ENCODE measurements around the gene ADAM8. TPM values are rescaled to one million over a fixed set of nuclear protein-coding genes. Genes with fewer than 3 reads are reported as not detected.
A peak's percentile ranks its signal among the peaks of the same experiment; 100 is the strongest.
"Not testable (repeated sequence)": the region's sequence is repeated elsewhere in the genome, so short reads cannot be mapped to it uniquely, and the experiment has no call there.

ADAM8 gene
- total and polyA plus RNA-seq, 4 donors: 4.4 to 79.2 (median 27.4) TPM

- 55 to 77% methylated on average over 25 of the region's 25 CpGs for WGBS, 2 donors
- no peaks in the 10 kb centered on the region for H3K36me3 ChIP-seq (ENCODE audit: control insufficient read depth in 4 of 4, insufficient read depth in 4 of 4, low read length in 4 of 4)
- DNase-seq: peak in 1 of 3 donors; percentile 23
- H3K27me3 ChIP-seq (ENCODE audit: control insufficient read depth in 3 of 3, insufficient read depth in 3 of 3, low read length in 2 of 3): peaks cover 11 to 31% (median 18%) of the 10 kb centered on the region in 3 donors
- TF ChIP-seq CTCF (IDR thresholded peaks at IDR 0.05; ENCODE audit: control extremely low read depth, extremely low read depth): no peak
- H3K4me1 ChIP-seq (ENCODE audit: control insufficient read depth in 5 of 5, insufficient read depth in 5 of 5, low read length in 5 of 5): peaks cover 0 to 2% (median 0%) of the 10 kb centered on the region in 5 donors
- H3K27ac ChIP-seq (ENCODE audit: low read depth in 1 of 2, low read length in 1 of 2): no peak overlapping the region
- peaks cover 0 to 2% (median 0%) of the 10 kb centered on the region in 4 donors for H3K9me3 ChIP-seq (ENCODE audit: control insufficient read depth in 4 of 4, insufficient read depth in 3 of 4, low read length in 3 of 4)
- ATAC-seq (ENCODE audit: insufficient read depth, low FRiP score): peak; percentile 32
- H3K4me3 ChIP-seq: no peak overlapping the region
- no peak overlapping the region for H3K9ac ChIP-seq (ENCODE audit: insufficient read depth in 1 of 2, low read length in 2 of 2)
Observed at GRCh38 chr10:133224756-133225372, 51.8 kb downstream of the ADAM8 start.

- H3K27me3 ChIP-seq (ENCODE audit: control insufficient read depth in 3 of 3, insufficient read depth in 3 of 3, low read length in 2 of 3): peaks cover 13 to 25% (median 14%) of the 10 kb centered on the region in 3 donors
- 71 to 86% methylated on average over 14 of the region's 14 CpGs for WGBS, 2 donors
- H3K9me3 ChIP-seq (ENCODE audit: control insufficient read depth in 4 of 4, insufficient read depth in 3 of 4, low read length in 3 of 4): peaks cover 0 to 2% (median 0%) of the 10 kb centered on the region in 4 donors
- peaks cover 0 to 2% (median 0%) of the 10 kb centered on the region in 5 donors for H3K4me1 ChIP-seq (ENCODE audit: control insufficient read depth in 5 of 5, insufficient read depth in 5 of 5, low read length in 5 of 5)
- no peak overlapping the region for H3K27ac ChIP-seq (ENCODE audit: low read depth in 1 of 2, low read length in 1 of 2)
- H3K4me3 ChIP-seq: no peak overlapping the region
- H3K9ac ChIP-seq (ENCODE audit: insufficient read depth in 1 of 2, low read length in 2 of 2): no peak overlapping the region
- ATAC-seq (ENCODE audit: insufficient read depth, low FRiP score) (no peak), DNase-seq (no peak)
- no peaks in the 10 kb centered on the region for H3K36me3 ChIP-seq (ENCODE audit: control insufficient read depth in 4 of 4, insufficient read depth in 4 of 4, low read length in 4 of 4)
- TF ChIP-seq CTCF (IDR thresholded peaks at IDR 0.05; ENCODE audit: control extremely low read depth, extremely low read depth): no peak
Observed at GRCh38 chr10:133224076-133224475, 52.6 kb downstream of the ADAM8 start.

GRCh38 chr10:133221756-133222155, 54.9 kb downstream of the ADAM8 start:
- peaks cover 4 to 15% (median 13%) of the 10 kb centered on the region in 3 donors for H3K27me3 ChIP-seq (ENCODE audit: control insufficient read depth in 3 of 3, insufficient read depth in 3 of 3, low read length in 2 of 3)
- H3K4me1 ChIP-seq (ENCODE audit: control insufficient read depth in 5 of 5, insufficient read depth in 5 of 5, low read length in 5 of 5); H3K36me3 ChIP-seq (ENCODE audit: control insufficient read depth in 4 of 4, insufficient read depth in 4 of 4, low read length in 4 of 4); ATAC-seq (ENCODE audit: insufficient read depth, low FRiP score); DNase-seq; H3K9me3 ChIP-seq (ENCODE audit: control insufficient read depth in 4 of 4, insufficient read depth in 3 of 4, low read length in 3 of 4); H3K4me3 ChIP-seq; H3K9ac ChIP-seq (ENCODE audit: insufficient read depth in 1 of 2, low read length in 2 of 2); H3K27ac ChIP-seq (ENCODE audit: low read depth in 1 of 2, low read length in 1 of 2): not testable (repeated sequence)
- 86 to 93% methylated on average over 13 to 18 of the region's 22 CpGs for WGBS, 2 donors

- 84 to 91% methylated on average over 11 of the region's 11 CpGs for WGBS, 2 donors
- no peak for TF ChIP-seq CTCF (IDR thresholded peaks at IDR 0.05; ENCODE audit: control extremely low read depth, extremely low read depth)
- ATAC-seq (ENCODE audit: insufficient read depth, low FRiP score) (no peak), DNase-seq (no peak)
- H3K9me3 ChIP-seq (ENCODE audit: control insufficient read depth in 4 of 4, insufficient read depth in 3 of 4, low read length in 3 of 4): peaks cover 0 to 2% (median 0%) of the 10 kb centered on the region in 4 donors
- H3K4me1 ChIP-seq (ENCODE audit: control insufficient read depth in 5 of 5, insufficient read depth in 5 of 5, low read length in 5 of 5): peaks cover 0 to 2% (median 0%) of the 10 kb centered on the region in 5 donors
- H3K27me3 ChIP-seq (ENCODE audit: control insufficient read depth in 3 of 3, insufficient read depth in 3 of 3, low read length in 2 of 3): peaks cover 4 to 13% (median 12%) of the 10 kb centered on the region in 3 donors
- no peak overlapping the region for H3K4me3 ChIP-seq
- H3K9ac ChIP-seq (ENCODE audit: insufficient read depth in 1 of 2, low read length in 2 of 2): no peak overlapping the region
- H3K27ac ChIP-seq (ENCODE audit: low read depth in 1 of 2, low read length in 1 of 2): no peak overlapping the region
- H3K36me3 ChIP-seq (ENCODE audit: control insufficient read depth in 4 of 4, insufficient read depth in 4 of 4, low read length in 4 of 4): no peaks in the 10 kb centered on the region
Observed at GRCh38 chr10:133221331-133221730, 55.3 kb downstream of the ADAM8 start.
